IMR-90 (cell line): ENCODE measurements around the gene PGS1.

Experiments
- CEBPB ChIP-seq: IDR thresholded peaks from 2 replicates; pipeline ENCODE4 v1.6.1; 2012; ENCODE audit warnings: low read depth, low read length, improper control_type of control experiment
- CTCF ChIP-seq: conservative IDR thresholded peaks from 2 replicates; pipeline ENCODE4 v1.5.1; 2012; ENCODE audit warnings: mild to moderate bottlenecking, low read depth, low read length, improper control_type of control experiment
- FOS ChIP-seq: fragments of 150-350 bp; IDR thresholded peaks from 2 replicates; pipeline ENCODE4 v1.6.1; 2016; ENCODE audit warnings: low read depth, low read length
- MAFK ChIP-seq: IDR thresholded peaks from 2 replicates; pipeline ENCODE4 v1.6.1; 2012; ENCODE audit warnings: low read depth, low read length, improper control_type of control experiment
- POLR2A ChIP-seq: IDR thresholded peaks from 2 replicates; pipeline ENCODE4 v1.6.1; 2012; ENCODE audit warnings: mild to moderate bottlenecking, low read depth, low read length
- RAD21 ChIP-seq: IDR thresholded peaks from 2 replicates; pipeline ENCODE4 v1.6.1; 2012; ENCODE audit warnings: low read length, improper control_type of control experiment
- RCOR1 ChIP-seq: IDR thresholded peaks from 2 replicates; pipeline ENCODE4 v1.6.1; 2012; ENCODE audit warnings: mild to moderate bottlenecking, low read length, improper control_type of control experiment; ENCODE audit not compliant: insufficient replicate concordance
- SMC3 ChIP-seq: fragments of 150-350 bp; IDR thresholded peaks from 2 replicates; pipeline ENCODE4 v1.6.1; 2016; ENCODE audit warnings: low read depth, mild to moderate bottlenecking, antibody characterized with exemption, low read length, moderate library complexity

DNA sequence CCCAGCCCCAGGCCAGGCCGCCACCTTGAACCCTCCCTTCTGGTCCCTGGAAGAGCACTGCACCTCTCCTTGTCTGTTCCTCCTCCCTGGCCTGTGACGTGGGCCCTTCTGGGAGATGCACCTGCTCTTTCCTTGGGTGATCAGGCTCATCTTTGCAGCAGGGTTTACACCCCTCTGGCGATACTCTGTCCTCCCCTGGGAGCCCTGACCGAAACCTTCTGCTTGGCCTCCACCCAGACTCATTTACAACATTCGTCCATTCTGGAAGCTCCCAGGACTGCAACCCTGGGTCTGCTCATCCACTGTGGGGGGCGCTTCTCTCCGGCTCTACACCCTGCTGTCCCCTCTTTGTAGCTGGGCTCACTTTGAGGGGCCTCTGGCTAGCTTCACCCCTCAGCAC lies 73.3 kb downstream of the PGS1 start:
- TF ChIP-seq CTCF: no peak
- no peak for TF ChIP-seq SMC3
- no peak for TF ChIP-seq FOS
- no peak for TF ChIP-seq RAD21
- TF ChIP-seq POLR2A: no peak
- no peak for TF ChIP-seq MAFK
- TF ChIP-seq RCOR1: no peak
- TF ChIP-seq CEBPB: no peak
